Osteoblast (primary cell): ENCODE data around the gene SLC39A12. TPM values are rescaled to one million over a fixed set of nuclear protein-coding genes. Genes with fewer than 3 reads are reported as not detected.

Source experiments
- DNase-seq: peaks from one replicate; pipeline ENCODE4 v3.0.0; 2011; ENCODE audit warnings: low spot score, mixed read lengths; ENCODE audit not compliant: insufficient read length; ENCODE audit errors: missing footprints
- H2AFZ ChIP-seq: 2 replicates; pipeline ENCODE4 v1.6.0; 2011; ENCODE audit warnings: mild to moderate bottlenecking, low read length
- H3K27ac ChIP-seq: 2 replicates; pipeline ENCODE4 v1.5.1; 2011; ENCODE audit warnings: mild to moderate bottlenecking, low read depth, low read length, moderate library complexity
- H3K27me3 ChIP-seq: 2 replicates; pipeline ENCODE4 v1.6.0; 2012; ENCODE audit warnings: mild to moderate bottlenecking, control low read depth, inconsistent platforms, low read length, moderate library complexity; ENCODE audit not compliant: insufficient read depth
- H3K36me3 ChIP-seq: 2 replicates; pipeline ENCODE4 v1.5.1; 2011; ENCODE audit warnings: mild to moderate bottlenecking, low read length, control low read depth, moderate library complexity; ENCODE audit not compliant: insufficient read depth
- H3K4me1 ChIP-seq: 2 replicates; pipeline ENCODE4 v1.5.1; 2011; ENCODE audit warnings: mild to moderate bottlenecking, low read length, control low read depth, moderate library complexity; ENCODE audit not compliant: insufficient read depth
- H3K4me2 ChIP-seq: 2 replicates; pipeline ENCODE4 v1.6.0; 2011; ENCODE audit warnings: mild to moderate bottlenecking, low read length; ENCODE audit not compliant: insufficient read depth
- H3K4me3 ChIP-seq: fragments of 200-600 bp; sonication (generic); 3 replicates; pipeline ENCODE4 v1.5.1; 2012; ENCODE audit warnings: mild to moderate bottlenecking, low read length, inconsistent platforms; ENCODE audit not compliant: insufficient read depth
- H3K79me2 ChIP-seq: 2 replicates; pipeline ENCODE4 v1.6.0; 2012; ENCODE audit warnings: mild to moderate bottlenecking, low read length, control low read depth, inconsistent platforms; ENCODE audit not compliant: insufficient read depth
- H3K9me3 ChIP-seq: 2 replicates; pipeline ENCODE4 v1.5.1; 2011; ENCODE audit warnings: low read depth, low read length, control low read depth
- H4K20me1 ChIP-seq: 2 replicates; pipeline ENCODE4 v1.6.0; 2012; ENCODE audit warnings: mild to moderate bottlenecking, low read length, control low read depth; ENCODE audit not compliant: insufficient read depth
- CTCF ChIP-seq: IDR thresholded peaks from 2 replicates; pipeline ENCODE4 v1.5.1; 2011; ENCODE audit warnings: mild to moderate bottlenecking, low read depth, low read length, moderate library complexity; ENCODE audit errors: extremely low read depth
- total RNA-seq: library from RNA; depleted of rRNA; stranded (reverse); fragments of >200 nt; gene quantifications from 2 replicates; pipeline ENCODE4 v1.2.3, GENCODE V29; 2012

SLC39A12 gene
- total RNA-seq, 1 donor, result not detected

GRCh38 chr10:18021725-18022480, 70.2 kb downstream of the SLC39A12 start:
- no peaks in the 10 kb centered on the region for H3K36me3 ChIP-seq
- no peak overlapping the region for H3K27ac ChIP-seq
- H3K4me1 ChIP-seq, result no peaks in the 10 kb centered on the region
- H2AFZ ChIP-seq, result no peak overlapping the region
- TF ChIP-seq CTCF, result no peak
- H3K79me2 ChIP-seq, result no peaks in the 10 kb centered on the region
- H3K9me3 ChIP-seq, result no peaks in the 10 kb centered on the region
- no peak for DNase-seq
- H4K20me1 ChIP-seq, result no peaks in the 10 kb centered on the region
- peaks cover under 1% of the 10 kb centered on the region for H3K27me3 ChIP-seq
- no peak overlapping the region for H3K4me3 ChIP-seq
- no peak overlapping the region for H3K4me2 ChIP-seq

- Histone ChIP-seq H3K79me2 (no peaks in the 10 kb centered on the region), H3K9me3 (no peaks in the 10 kb centered on the region), H3K36me3 (no peaks in the 10 kb centered on the region), H3K27ac (peak overlapping the region; percentile 55), H3K4me2 (peak overlapping the region; percentile 14), H3K27me3 (no peaks in the 10 kb centered on the region), H3K4me1 (peaks cover 24% of the 10 kb centered on the region), H4K20me1 (no peaks in the 10 kb centered on the region), H2AFZ (no peak overlapping the region), H3K4me3 (no peak overlapping the region)
- no peak for TF ChIP-seq CTCF
- no peak for DNase-seq
Observed at GRCh38 chr10:18043148-18044006, 91.7 kb downstream of the SLC39A12 start.

GRCh38 chr10:18044976-18045720, 93.4 kb downstream of the SLC39A12 start:
- no peak for TF ChIP-seq CTCF
- Histone ChIP-seq H3K4me2 (peak overlapping the region; percentile 13), H3K9me3 (no peaks in the 10 kb centered on the region), H4K20me1 (no peaks in the 10 kb centered on the region), H3K4me3 (no peak overlapping the region), H3K27me3 (no peaks in the 10 kb centered on the region), H3K36me3 (no peaks in the 10 kb centered on the region), H3K4me1 (peaks cover 24% of the 10 kb centered on the region), H3K27ac (peak overlapping the region; percentile 59), H2AFZ (peak overlapping the region; percentile 5), H3K79me2 (no peaks in the 10 kb centered on the region)
- peak; percentile 44 for DNase-seq
